Brain microvascular endothelial cell (primary cell): ENCODE results near the gene GULP1.

Experiments
- DNase-seq: peaks from one replicate; pipeline ENCODE4 v3.0.0-alpha.2; 2020
- H3K27ac ChIP-seq: fragments of 250-450 bp; sonication (Bioruptor Pico); 2 replicates; pipeline ENCODE4 v1.5.1; 2020; ENCODE audit warnings: mild to moderate bottlenecking, moderate library complexity
- H3K27me3 ChIP-seq: fragments of 250-450 bp; sonication (Bioruptor Pico); replicated peaks from 2 replicates; pipeline ENCODE4 v1.5.1; 2020; ENCODE audit warnings: mild to moderate bottlenecking
- H3K36me3 ChIP-seq: fragments of 250-450 bp; sonication (Bioruptor Pico); replicated peaks from 2 replicates; pipeline ENCODE4 v1.5.1; 2020; ENCODE audit warnings: mild to moderate bottlenecking
- H3K4me3 ChIP-seq: 2 replicates; pipeline ENCODE4 v1.5.1; 2011; ENCODE audit warnings: low read depth, mild to moderate bottlenecking, control low read depth, low read length, moderate library complexity
- in situ Hi-C: cut with HindIII; loops from 2 replicates; pipeline ENCODE4 v1.10.0; 2017; ENCODE audit warnings: low sequenced_read_pairs, low pct_ligation_motif_present
- TF ChIP-seq, protein P1 (sequence below): IDR thresholded peaks from 2 replicates; pipeline ENCODE4 v1.5.1; 2011; ENCODE audit warnings: low read depth, mild to moderate bottlenecking, moderate library complexity, low read length, control low read depth, inconsistent platforms; ENCODE audit errors: missing control alignments

The GULP1 gene

DNA sequence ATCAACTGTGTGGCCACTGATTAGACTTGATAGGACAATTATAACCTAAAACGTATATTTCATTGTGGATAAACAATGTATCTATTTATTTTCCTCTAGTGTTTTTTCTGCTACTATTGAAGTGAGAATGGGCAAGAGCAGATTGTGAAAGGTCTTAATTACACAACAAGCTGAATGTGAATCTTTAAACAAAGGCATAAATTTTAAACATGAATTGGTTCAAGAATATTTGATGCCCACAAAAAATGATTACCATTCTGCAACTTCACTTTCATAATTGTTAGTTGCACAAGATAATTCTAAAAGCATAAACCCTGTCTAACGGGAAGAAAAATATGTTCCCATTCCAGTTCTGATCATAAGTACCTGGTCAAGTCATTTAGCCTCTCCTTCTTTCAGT is 285.6 kb downstream of the GULP1 start:
- no peak overlapping the region for H3K4me3 ChIP-seq
- no peak for DNase-seq

DNA sequence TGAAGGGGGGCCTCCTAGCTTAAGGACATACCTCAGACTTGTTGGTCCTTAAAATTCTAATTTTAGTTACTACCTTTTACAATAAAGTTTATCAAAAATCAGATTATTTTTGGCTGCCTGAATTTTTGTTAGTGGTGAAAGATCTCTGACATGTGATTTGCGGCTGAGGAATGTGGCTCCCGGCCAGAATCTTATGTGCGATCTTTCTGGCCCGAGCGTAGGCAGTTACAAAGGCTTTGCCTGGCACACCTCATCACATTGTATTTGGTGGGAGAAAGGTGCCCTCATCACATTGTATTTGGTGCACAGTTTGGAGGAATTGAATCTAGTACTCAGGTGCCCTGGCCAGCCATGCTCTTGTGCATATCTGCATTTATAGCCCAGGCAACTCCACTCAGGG is 289.1 kb downstream of the GULP1 start:
- TF ChIP-seq, protein P1, sequence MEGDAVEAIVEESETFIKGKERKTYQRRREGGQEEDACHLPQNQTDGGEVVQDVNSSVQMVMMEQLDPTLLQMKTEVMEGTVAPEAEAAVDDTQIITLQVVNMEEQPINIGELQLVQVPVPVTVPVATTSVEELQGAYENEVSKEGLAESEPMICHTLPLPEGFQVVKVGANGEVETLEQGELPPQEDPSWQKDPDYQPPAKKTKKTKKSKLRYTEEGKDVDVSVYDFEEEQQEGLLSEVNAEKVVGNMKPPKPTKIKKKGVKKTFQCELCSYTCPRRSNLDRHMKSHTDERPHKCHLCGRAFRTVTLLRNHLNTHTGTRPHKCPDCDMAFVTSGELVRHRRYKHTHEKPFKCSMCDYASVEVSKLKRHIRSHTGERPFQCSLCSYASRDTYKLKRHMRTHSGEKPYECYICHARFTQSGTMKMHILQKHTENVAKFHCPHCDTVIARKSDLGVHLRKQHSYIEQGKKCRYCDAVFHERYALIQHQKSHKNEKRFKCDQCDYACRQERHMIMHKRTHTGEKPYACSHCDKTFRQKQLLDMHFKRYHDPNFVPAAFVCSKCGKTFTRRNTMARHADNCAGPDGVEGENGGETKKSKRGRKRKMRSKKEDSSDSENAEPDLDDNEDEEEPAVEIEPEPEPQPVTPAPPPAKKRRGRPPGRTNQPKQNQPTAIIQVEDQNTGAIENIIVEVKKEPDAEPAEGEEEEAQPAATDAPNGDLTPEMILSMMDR = no peak
- Histone ChIP-seq H3K36me3 (no peaks in the 10 kb centered on the region), H3K27me3 (no peaks in the 10 kb centered on the region), H3K4me3 (no peak overlapping the region), H3K27ac (no peak overlapping the region)
- in situ Hi-C loops = no loop called here
- DNase-seq = no peak

More for the DNA sequence above, 285.6 kb downstream of the GULP1 start:
- H3K27ac ChIP-seq = no peak overlapping the region
- no peaks in the 10 kb centered on the region for H3K36me3 ChIP-seq
- in situ Hi-C loops = no loop called here
- TF ChIP-seq, protein P1 = no peak
- no peaks in the 10 kb centered on the region for H3K27me3 ChIP-seq

GRCh38 chr2:188582211-188582610 is 290.5 kb downstream of the GULP1 start:
- no peaks in the 10 kb centered on the region for H3K27me3 ChIP-seq
- no peak for DNase-seq
- H3K27ac ChIP-seq = no peak overlapping the region
- in situ Hi-C loops = no loop called here
- TF ChIP-seq, protein P1 = no peak
- H3K36me3 ChIP-seq = no peaks in the 10 kb centered on the region
- no peak overlapping the region for H3K4me3 ChIP-seq

DNA sequence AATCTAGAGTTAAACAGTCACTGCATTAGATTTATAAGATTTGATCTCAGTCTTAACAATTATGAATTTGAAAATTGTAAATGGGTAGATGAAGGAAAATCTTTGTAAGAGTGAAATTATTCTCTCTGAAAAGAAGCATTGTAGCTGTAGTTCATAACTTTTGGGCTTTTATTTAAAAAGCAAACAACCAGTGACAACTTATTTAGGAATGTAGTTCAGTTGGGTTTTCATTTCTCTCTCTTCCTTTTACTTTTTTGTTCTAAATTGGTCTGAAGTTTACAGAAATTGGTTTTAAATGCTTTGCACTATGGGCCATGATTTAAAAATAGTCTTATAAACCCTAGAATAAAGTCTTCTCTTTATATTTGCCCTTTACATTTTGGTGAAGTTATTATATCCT is 296.6 kb downstream of the GULP1 start:
- no peaks in the 10 kb centered on the region for H3K36me3 ChIP-seq
- TF ChIP-seq, protein P1 = no peak
- DNase-seq = no peak
- H3K4me3 ChIP-seq = no peak overlapping the region
- H3K27ac ChIP-seq = no peak overlapping the region
- in situ Hi-C loops = no loop called here
- no peaks in the 10 kb centered on the region for H3K27me3 ChIP-seq

DNA sequence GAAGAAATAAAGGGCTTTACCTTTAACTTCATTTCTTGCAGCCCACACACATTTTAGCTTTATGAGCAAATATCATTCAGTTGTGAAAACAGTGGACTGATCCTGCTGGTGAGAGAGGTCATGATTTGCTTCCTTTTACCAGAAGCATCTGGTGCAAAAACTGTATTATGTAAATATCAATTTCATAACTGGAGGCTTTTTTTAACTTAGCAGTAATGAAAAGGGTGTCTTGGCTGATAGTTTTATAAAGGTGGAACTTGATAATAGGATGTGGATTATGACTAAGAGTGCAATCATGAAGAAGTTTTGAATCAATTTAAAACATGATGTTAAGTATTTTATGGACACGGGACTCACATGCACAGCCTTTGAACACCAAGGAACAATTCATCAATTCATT is 304.4 kb downstream of the GULP1 start:
- in situ Hi-C loops = no loop called here
- TF ChIP-seq, protein P1 = no peak
- no peaks in the 10 kb centered on the region for H3K36me3 ChIP-seq
- H3K27me3 ChIP-seq = no peaks in the 10 kb centered on the region
- no peak overlapping the region for H3K4me3 ChIP-seq
- DNase-seq = no peak
- no peak overlapping the region for H3K27ac ChIP-seq

- Histone ChIP-seq H3K4me3 (no peak overlapping the region), H3K27ac (no peak overlapping the region), H3K27me3 (no peaks in the 10 kb centered on the region), H3K36me3 (no peaks in the 10 kb centered on the region)
- no peak for DNase-seq
- in situ Hi-C loops = no loop called here
- TF ChIP-seq, protein P1 = no peak
Observed at GRCh38 chr2:188598551-188598950, 306.9 kb downstream of the GULP1 start.
